ENCODE measurements around the gene LPP.

Gene LPP

DNA sequence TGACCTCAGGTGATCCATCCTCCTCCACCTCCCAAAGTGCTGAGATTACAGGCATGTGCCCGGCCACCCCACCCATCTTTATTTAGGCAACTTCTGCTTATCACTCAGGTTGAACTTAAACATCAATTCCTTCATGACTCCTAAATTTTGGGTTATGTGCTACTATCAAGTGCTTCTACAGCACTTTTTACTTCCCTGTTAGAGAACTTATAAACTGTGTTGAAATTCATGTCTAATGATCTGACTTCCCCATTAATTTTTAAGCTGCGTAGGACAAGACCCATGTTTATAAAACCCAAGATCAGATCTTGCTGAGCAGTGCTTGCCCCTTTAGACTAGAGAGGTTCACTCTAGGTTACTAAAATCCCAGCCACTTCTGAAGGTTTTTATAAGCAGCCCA, 751.6 kb downstream of the LPP start:
- no peak for DNase-seq

DNA sequence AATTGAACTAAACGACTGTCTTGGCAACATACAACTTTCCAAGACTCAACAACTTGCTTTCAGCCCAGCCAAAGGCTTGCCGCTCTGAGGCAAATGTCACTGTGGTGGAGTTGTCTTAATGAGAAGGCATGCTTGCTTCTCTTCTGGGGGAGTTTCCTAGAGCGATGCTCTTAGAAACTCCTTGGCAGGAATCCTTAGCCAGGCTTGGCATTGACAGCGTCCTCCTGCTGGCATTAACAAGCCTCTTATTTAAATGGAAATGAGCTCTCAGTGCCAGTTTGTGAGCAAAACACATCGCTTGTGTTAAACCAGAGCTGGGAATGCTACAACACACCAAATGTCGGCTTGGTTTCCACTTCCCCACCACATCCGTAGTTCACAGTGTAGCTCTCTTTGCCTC, 752.3 kb downstream of the LPP start:
- no peak for DNase-seq

DNA sequence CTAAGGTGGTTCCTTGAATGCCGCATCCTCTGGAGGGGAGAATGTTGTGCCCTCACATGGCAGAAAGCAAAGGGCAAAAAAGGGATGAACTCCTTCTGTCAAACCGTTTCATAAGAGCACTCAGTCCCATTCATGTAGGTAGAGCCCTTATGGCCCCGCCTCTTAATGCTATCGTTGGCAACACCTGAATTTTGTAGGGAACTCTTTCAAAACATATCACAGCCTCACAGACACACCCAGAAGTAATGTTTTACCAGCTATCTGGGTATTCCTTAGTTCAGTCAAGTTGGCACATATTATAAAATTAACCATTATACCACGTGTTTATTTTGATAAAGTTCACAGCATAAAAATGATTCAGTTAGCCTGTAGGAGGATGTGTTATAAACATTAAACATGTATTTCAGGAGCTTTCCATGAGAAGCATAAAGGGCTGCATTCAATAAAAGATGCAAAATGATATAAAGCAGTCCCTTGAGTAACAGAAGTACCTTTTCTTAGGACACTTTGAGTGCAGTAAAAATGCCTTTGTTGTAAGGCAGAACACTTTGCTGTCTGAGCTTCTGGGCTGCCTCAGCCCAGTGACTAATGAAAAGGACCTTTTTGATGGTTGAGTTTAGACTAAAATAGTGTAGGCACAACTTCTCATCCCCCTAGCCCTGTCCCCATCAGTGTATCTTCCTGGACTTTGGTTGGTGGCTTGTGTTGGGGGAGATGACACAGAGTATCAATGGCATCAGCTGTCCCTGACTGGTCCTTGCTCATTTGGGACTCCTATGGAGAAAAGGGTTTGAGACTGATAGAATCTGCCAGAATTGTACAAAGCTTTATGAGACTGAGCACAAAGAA, 754.3 kb downstream of the LPP start:
- no peak for DNase-seq

DNA sequence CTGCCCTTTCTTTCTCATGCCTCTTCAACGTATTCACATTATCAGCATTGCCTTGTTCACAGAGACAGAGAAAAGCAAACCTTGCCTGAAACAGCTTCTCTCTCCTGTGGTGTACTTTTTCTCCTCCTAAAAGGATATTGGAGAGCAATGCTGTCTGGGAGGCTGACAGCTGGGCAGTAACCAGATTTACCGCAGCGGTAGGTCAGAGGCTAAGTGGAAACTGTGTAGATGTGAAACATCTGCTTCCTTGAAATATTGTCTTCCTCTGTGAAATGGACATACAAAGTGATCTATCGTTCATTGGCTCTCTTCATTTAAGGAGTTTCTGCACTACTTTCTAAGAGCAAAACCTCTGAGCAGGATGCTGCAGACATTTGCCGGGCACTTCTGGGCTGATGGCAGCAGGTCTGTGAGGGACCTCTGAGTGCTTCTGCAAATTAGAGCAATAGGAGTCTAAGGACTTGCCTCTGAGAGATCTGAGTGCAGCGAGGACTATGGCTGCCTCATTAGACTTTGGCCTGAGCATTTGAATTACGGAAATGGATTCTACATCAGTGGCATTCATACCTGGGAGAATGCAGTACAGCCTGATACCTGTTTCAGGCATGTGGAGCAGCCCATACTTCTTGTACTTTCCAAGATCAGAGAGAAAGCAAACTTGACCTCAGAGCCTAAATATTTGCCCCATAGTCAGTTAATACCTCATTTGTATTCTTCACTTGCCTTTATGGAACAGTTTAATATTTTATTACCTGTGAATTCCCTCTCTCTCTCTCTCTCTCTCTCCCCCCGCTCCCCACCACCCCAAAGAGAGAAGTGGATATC, 757.3 kb downstream of the LPP start:
- no peak for DNase-seq

DNA sequence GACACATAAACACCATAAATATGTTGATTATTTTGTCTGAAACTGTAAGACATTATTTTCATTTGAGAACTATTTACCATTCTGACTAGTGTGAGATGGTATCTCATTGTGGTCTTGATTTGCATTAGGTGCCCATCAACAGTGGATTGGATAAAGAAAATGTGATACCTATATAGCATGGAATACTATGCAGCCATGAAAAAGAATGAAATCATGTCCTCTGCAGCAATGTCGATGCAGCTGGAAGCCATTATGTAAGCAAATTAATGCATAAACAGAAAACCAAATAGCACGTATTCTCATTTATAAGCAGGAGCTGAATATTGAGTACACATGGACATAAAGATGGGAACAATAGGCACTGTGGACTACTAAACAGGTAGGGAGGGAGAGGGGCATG, 759.1 kb downstream of the LPP start:
- no peak for DNase-seq

DNA sequence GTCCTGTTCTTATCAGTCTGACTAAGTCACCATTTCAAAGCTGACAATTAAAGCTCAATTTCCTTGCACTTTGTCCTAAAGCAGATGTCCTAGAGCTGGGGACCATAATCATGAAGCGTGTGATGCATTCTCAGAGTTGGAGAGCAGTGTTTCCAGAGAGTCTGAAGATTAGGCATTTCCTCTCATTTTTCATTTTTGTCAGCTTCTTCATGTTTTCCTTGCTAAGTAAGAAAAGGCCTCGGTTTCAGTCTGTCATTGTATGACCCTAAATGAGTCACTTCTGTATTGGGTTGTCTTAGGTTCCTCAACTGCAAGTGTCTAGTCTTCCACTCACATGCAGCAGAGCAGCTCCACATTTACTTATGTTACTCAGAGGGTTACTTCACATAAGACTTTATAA, 760.6 kb downstream of the LPP start:
- DNase-seq = no peak

- no peak for DNase-seq
Measured at GRCh38 chr3:188915127-188915526, 761.2 kb downstream of the LPP start.

DNA sequence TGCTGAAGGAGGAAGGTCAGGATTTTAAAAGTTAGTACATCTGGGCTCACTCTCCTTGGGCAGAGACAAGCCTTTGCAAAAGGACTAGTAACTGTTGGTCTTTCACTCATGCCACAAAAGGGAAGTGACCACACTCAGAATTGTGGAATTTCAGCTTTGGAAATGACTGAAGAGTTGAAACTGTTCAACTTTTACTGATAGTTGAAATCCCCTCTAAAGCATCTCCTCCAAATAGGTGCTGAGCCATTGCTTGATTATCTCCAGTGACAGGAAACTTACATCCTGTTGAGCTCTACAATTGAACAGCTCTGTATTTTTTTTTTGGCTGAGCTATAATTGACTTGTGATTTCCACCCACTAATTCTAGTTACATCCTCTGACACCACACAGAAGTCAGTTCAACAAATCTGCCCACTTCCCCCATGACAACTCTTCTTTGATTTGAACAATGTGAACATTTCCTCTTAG, 763.0 kb downstream of the LPP start:
- no peak for DNase-seq

DNA sequence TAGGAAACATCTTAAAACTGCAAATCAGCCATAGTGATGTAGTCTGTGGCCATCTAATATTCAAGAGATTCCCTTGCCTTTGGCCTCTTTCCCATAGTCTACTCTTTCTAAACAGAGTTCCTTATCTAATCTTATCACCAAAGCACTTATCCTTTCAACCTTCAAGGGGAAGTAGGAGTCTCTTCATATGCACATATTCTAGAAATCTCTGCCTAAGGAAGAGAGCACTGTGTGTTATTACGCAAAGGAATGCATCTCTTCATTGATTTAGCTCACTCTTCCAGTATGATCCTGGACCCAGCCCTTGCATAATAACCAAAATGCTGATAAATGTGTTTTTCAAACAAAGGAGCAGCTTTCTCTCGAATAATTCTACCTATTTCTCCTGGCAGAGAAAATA, 764.1 kb downstream of the LPP start:
- no peak for DNase-seq

DNA sequence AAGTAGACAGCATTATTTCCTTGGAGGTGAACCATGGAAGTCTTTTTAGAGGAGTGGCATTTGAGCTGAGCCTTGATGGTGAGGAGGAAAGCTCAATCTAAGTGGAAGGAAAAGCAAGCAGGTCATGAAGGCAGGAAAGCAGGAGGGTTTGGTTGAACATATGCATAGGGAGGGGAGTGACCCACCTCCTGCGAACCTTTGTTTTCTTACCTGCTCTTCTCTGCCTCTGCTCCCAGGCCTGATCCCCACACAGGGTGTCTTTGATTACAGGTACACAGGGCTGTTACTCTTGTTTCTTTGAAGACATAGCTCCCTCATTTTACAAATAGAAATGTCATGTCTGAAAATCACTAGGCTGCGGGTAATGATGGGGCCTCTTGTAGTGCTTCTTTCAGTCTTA, 769.7 kb downstream of the LPP start:
- no peak for DNase-seq

GRCh38 chr3:188925376-188925775, 771.4 kb downstream of the LPP start:
- no peak for DNase-seq

GRCh38 chr3:188926111-188926510, 772.2 kb downstream of the LPP start:
- DNase-seq = no peak

- DNase-seq = no peak
Measured at GRCh38 chr3:188926741-188927511, 773.0 kb downstream of the LPP start.

DNA sequence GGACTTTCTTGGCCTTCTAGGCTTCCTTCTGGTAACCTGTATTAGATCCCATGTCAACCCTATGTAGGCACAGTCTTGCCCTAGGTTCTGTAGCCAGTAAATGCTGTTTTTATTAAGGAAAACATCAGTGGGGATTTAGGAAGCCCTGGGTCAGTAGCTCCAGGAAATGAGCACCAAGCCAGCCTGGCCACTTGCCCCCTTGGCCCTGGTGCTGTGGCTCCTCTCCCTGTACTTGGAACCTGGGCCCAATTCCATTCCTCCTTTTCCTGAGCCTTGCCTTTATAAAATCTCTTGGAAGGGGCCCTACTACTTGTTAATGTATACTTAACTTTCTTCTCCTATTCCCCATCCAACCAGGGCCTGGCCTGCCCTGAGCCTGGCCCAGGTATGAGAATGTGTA, 774.0 kb downstream of the LPP start:
- no peak for DNase-seq

DNA sequence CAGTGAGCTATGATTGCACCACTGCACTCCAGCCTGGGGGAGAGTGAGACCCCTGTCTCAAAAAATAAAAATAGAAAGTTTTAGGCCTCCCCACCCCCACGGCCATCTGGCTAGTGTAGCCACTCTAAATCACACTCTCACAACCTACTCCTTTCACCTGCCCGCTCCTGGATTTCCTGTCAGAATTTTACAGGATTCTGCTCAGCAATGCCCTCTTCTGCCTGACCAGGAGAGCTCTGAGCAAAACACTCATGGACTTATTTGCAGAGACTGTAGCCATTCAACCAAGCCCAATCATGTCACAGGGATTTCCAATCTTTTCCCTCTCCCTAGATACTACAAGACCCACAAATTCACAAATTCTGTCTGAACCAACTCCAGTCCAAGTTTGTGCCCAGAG, 775.2 kb downstream of the LPP start:
- DNase-seq = no peak

DNA sequence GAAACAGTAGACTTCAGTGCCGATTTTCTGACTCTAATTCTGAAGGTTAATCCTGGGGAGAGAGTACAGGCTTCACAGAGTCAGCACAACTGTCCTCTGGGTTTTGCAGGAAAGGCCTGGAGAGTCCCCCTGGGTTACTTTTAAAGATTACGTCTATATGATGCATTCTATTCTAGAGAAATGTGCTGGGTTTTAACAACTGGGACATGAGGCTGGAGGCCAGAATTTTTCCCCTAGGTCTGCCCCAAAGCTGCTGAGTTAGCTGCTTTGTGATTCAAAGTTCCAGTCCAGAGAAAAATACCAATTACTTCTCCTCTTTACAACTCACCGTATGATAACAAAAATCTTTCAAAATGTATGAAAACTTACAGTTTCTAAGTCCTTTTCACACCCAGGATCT, 777.1 kb downstream of the LPP start:
- no peak for DNase-seq

DNA sequence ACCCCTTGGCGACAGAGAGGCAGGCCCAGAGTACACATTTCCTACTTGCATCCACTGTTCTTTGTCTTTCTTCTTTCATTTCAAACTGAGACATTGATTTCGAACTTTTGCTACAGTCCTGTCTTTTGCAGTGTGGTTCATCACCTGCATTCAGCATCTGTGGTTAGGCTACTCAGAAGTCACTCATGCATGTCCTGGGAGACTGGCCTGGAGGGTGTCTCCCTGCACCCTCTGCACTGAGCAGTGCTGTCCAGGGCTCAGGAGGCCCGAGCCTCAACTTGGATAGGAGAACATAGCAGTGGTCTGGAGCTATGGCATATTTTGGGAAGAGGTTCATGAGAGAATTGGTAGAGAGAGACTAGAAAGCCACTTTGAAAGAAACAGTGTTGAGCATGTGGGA, 777.6 kb downstream of the LPP start:
- no peak for DNase-seq

GRCh38 chr3:188934989-188935388, 781.0 kb downstream of the LPP start:
- no peak for DNase-seq

DNA sequence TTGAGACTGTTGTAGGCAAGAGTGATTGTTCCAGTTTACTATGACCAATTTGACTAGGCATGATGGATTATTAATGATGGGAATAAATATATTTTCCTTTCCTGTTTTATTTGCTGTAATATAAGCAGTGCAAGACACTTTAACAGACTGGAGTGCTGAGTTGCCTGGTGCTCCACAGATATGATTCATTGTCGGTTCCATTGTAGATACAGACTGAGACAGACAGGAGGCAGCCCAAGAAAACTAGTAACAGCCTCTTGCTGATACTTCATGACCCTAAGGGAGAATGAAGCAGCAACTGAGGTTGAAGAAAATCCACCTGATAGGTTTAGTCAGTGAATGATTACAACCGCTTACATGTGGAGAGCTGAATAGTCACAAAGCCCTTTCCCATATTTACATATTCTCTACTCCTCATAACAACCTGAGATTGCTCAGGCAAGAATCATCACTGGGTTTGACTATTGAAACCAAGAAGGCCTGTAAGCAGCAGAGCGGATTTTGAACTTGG, 782.7 kb downstream of the LPP start:
- DNase-seq = no peak

- no peak for DNase-seq
Measured at GRCh38 chr3:188937389-188937788, 783.4 kb downstream of the LPP start.

- DNase-seq = no peak
Measured at GRCh38 chr3:188938999-188939398, 785.0 kb downstream of the LPP start.

DNA sequence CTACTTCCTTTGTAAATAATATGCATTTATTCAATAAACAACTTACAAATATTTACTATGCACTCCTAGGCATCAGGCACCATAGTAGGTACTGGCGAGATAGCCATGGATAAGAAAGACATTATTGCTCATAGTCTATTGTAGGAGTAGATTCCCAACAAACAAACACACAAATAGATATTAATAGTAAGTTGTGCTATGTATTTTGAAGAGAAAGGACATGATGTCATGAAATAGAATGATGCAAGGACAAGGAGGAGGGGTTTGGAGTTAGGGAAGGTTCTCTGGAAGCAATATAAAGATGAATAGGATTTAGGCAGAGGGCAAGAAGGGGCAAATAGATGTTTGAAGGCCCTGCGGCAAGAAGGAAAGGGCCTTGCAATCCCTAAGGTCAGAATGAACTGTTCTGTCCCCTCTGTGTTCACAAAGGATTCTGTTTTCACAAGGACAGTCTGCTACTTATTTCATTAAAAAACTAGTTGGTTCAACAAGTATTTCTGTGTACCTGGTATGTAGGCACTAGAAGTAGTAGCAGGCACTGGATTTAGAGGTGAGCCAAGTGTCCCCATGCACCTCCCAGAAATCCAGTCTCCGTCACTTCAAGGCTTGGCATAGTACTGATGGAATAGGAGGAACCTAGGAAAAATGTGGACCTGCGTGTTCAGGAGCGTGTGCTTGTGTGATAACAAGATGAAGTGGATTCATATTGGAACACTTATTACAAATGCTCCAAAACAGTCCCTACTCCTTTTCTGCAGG, 786.0 kb downstream of the LPP start:
- DNase-seq = no peak
